GM12875 (cell line): ENCODE data around the gene ZNF446.
A peak's percentile ranks its signal among the peaks of the same experiment; 100 is the strongest.
"Not testable (repeated sequence)": the region's sequence is repeated elsewhere in the genome, so short reads cannot be mapped to it uniquely, and the experiment has no call there.

Source experiments
- H3K4me3 ChIP-seq: one replicate; pipeline ENCODE4 v1.5.1; 2011; ENCODE audit warnings: low read depth, low read length, control low read depth
- TF ChIP-seq, protein P1 (sequence below): IDR thresholded peaks from 2 replicates; pipeline ENCODE4 v1.5.1; 2011; ENCODE audit warnings: low read depth, mild to moderate bottlenecking, control low read depth, inconsistent platforms, low read length, moderate library complexity, borderline replicate concordance; ENCODE audit not compliant: insufficient read depth

Gene ZNF446

DNA sequence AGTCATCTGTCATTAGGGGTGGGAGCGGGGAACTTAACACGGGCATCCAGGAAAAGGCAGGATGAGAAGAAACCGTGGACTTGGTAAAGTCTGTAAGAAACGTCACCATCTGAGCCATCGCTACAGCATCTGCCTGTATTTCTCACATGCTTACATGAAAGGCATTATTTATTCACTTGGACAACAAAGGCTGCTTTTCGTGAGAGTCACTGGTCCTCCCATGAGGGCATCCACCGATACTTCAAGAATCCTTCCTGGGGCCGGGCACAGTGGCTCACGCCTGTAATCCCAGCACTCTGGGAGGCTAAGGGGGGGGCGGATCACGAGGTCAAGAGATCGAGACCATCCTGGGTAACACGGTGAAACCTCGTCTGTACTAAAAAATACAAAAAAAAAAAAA is 16.1 kb downstream of the ZNF446 start:
- H3K4me3 ChIP-seq: no peak overlapping the region
- TF ChIP-seq, protein P1, sequence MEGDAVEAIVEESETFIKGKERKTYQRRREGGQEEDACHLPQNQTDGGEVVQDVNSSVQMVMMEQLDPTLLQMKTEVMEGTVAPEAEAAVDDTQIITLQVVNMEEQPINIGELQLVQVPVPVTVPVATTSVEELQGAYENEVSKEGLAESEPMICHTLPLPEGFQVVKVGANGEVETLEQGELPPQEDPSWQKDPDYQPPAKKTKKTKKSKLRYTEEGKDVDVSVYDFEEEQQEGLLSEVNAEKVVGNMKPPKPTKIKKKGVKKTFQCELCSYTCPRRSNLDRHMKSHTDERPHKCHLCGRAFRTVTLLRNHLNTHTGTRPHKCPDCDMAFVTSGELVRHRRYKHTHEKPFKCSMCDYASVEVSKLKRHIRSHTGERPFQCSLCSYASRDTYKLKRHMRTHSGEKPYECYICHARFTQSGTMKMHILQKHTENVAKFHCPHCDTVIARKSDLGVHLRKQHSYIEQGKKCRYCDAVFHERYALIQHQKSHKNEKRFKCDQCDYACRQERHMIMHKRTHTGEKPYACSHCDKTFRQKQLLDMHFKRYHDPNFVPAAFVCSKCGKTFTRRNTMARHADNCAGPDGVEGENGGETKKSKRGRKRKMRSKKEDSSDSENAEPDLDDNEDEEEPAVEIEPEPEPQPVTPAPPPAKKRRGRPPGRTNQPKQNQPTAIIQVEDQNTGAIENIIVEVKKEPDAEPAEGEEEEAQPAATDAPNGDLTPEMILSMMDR: no peak

DNA sequence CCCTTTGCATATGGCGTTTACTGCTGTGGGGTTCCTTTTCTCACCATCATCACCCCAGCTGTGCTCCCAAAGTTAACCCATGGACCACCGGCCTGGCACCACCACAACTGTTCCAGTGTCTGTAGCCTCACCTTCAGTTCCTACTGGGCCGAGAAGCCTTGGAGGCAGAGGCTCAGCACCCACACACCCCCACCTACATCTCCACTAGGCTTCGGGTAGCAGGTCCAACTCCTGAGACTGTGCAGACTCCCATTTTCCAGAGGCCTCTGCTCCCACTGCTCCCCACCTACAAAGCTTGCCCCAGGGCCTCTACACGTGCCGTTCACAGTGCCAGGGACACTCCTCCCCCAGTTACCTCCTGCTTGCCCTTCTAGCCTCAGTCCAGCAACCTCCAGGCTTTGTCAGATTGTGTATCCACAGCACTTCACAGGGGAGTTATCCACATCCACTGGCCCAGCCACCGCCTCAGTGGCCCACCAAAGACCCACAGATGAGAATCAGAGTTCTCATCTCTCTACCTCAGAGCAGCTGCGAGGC is 21.6 kb downstream of the ZNF446 start:
- TF ChIP-seq, protein P1: no peak
- no peak overlapping the region for H3K4me3 ChIP-seq

DNA sequence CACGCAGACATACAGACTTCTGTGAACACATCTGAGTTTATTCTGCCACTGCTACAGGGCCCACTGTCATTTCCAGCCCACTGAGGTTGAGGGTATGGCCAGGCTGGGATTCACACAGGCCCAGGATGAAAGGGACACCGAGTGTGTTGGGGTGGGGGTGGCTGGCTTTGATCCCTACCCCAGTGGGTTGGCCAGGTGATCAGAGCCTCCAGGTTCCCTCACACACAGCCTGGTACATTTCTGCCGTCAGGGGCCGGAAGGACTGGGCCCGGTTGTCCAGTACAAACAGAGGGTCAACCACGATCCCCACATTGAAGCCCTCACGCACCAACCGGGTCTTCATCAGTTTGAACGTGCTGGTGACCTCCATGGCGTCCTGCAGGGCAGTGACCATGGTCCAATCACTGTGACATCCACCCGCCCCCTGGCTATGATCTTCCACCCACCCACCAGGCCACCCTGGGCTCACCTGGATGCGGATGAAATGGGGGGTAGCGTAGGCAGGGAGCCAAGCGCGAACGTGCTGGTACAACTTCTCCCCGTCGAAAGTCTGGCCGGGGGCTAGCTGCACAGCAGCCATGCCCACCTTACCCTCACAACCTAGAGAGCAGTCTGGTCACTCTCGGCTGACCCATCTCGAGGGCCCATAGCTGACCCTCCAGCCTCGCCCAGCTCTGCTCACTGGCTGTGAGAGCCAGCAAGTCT is 22.3 kb downstream of the ZNF446 start:
- TF ChIP-seq, protein P1: no peak
- H3K4me3 ChIP-seq: peak overlapping the region; percentile 54

GRCh38 chr19:58499021-58499927 is 23.1 kb downstream of the ZNF446 start:
- peak overlapping the region; percentile 54 for H3K4me3 ChIP-seq

GRCh38 chr19:58500242-58500641 is 24.1 kb downstream of the ZNF446 start:
- H3K4me3 ChIP-seq: no peak overlapping the region
- TF ChIP-seq, protein P1: no peak

More at GRCh38 chr19:58499021-58499927, 23.1 kb downstream of the ZNF446 start:
- TF ChIP-seq, protein P1: 0 out of 2 replicates have a peak, but pooled peaks have one; percentile 15

DNA sequence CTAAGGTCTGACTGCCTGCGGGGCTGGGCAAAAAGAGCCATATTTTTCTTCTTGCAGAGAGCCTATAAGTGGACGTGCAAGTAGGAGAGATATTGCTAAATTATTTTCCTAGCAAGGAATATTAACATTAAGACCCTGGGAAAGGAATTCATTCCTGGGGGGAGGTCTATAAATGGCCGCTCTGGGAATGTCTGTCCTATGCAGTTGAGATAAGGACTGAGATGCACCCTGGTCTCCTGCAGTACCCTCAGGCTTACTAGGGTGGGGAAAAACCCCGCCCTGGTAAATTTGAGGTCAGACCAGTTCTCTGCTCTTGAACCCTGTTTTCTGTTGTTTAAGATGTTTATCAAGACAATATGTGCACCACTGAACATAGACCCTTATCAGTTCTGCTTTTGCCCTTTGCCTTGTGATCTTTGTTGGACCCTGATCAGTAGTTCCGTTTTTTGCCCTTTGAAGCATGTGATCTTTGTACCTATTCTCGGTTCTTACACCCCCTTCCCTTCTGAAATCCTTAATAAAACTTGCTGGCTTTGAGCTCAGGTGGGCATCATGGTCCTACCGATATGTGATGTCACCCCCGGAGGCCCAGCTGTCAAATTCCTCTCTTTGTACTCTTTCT is 31.6 kb downstream of the ZNF446 start:
- H3K4me3 ChIP-seq: not testable (repeated sequence)

- TF ChIP-seq, protein P1: no peak
- H3K4me3 ChIP-seq: no peak overlapping the region
Observed at GRCh38 chr19:58509731-58510083, 33.6 kb downstream of the ZNF446 start.
